Stimulated activated CD4-positive, alpha-beta T cell treated with anti-CD3 and anti-CD28 coated beads, Interleukin-15, amount 100 ng/mL, for 1 hour (primary cell): ENCODE results near the gene CORO2B.

Experiments
- DNase-seq, 2 donors: peaks; one replicate each; pipeline ENCODE4 v3.0.0-alpha.2; 2020; ENCODE audit warnings: low read depth in 1 of 2, low spot score in 1 of 2

Gene CORO2B

DNA sequence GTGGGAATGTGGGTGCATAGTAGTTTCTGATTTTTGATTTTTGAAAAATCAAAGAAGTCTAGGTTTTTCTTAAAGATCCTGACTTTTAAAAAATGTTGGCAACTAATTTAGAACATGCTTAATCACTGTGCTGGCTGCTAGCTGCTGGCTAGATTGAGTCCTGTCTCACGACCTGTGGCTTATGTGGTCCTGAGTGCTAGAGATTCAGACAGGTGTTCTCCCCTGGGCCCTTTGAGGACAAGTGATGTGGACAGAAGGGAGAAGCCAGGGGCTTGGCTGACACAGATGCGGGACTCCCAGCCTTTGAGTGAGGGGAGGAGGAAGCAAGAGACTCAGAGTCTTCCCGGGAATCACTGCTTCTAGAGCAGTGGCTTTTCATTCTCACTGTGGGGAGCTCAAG lies 47.5 kb downstream of the CORO2B start:
- DNase-seq, result no peak

DNA sequence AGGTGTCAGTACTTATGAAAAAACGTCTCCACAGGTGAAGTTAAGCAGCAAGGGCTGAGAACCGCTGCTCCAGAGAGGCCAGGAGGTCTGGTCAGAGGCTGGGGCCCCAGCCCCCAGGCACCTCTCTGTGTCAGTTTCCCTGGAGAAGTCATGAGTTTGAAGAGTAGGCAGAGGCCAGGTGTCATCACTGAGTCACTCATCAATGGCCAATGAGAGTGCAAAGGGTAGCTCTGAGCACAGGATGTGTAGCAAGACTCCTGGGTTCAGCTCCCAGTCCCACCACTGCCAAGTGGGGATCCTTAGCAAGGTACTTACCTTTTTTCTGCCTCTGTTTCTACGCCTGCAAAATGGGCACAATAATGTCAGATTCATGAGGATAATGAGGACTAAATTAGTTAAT lies 47.9 kb downstream of the CORO2B start:
- no peak for DNase-seq

DNA sequence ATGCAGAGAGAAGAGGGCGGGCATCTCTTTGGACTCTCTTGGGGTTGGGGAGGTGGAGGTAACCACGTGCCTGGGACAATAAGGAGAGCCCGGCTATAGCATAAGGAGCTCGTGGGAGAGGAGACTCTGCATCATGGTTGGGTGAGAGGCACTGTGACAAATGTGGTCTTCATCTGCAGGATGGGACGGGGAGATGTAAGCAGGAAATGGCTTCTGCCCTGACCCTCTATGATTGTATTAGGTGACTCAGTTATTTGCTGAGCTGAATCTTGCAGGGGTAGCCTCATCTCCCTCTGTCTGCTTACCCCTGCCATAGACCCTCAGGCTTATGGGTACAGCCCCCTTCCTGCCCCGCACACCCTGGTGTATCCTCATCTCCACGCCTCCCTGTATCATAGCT lies 48.7 kb downstream of the CORO2B start:
- no peak for DNase-seq

DNA sequence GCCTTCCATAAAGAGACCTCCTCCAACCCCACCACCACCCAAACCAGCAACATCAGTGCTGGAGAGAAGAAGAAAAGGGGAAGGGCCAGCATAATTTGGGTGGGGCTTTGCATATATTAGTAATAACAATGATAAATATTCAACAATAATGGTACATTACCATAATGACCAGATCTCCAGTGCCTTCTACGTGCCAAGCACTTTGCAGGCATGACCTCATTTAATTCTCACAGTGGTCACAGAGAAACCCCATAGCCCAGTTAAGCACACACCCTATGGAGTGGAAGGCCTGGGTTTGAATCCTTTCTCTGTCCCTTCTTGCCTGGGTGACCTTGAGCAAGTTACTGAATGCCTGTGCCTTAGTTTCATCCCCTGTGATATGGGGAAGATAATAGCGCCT lies 49.2 kb downstream of the CORO2B start:
- no peak for DNase-seq

DNA sequence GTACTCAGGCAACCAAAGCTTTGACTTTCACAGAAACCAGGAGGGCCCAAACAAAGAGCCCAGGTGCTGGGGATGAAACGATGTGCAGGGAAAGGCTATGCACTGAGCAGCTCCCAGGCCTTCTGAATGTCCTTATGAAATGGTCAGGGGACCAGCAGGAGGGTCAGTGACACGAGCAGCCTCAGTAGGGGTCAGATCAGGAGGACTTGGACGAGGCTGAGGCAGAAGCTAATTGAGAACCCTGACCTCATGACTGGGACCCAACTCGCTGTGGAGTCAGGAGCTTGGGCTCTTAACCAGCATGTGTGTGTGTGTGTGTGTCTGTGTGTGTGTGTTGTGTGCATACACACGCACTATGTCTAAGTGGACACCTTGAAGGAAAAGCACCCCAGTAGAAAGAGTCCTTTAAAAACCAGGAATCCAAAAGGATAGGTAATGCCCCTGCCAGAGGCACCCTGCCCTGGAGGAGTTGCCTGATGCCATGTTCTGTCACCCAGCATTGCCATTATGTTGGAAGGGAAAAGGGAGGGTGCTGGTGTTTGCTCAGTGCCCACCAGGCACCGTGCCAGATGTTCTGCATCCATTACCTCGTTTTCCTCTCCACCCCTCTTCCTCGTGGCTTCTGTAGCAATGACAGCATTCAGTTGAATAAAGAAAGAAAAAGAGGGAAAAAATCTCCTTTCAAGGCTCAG lies 50.9 kb downstream of the CORO2B start:
- no peak for DNase-seq

DNA sequence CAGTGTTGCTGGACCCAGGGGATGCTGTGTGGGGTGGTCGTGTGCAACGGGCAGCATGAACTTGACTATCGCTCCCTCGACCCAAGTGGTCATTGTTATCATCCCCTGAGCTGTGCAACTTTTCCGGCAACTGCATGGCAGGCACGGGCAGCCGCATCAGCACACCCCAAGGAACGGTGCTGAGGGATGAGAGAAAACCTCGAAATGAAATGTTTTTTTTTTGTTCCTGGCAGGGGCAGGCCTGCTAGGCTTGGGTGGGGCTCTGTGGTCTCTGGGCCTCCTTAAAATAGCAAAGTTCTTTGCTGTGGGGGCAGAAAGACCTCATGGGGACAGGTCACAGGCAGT lies 51.4 kb downstream of the CORO2B start:
- no peak for DNase-seq

DNA sequence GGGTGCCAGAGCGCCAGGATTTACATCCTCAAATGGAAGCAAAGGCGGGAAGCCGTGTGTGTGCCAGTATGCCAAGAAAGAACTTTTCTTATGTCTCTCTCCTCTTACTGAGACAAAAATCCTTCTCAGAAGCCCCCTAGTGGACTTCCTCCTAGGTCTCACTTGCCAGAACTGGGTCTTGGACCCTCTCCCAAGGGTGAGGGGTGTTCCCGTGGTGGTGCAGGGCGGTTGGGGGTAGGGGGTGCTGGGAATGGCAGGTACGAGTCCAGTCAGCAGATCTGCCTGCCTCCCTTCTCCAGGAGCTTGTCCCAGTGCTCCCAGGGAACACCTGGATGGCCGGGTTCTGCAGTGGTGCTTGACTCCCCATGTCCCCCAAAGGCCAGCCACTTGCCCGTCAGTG lies 52.0 kb downstream of the CORO2B start:
- DNase-seq, result no peak

DNA sequence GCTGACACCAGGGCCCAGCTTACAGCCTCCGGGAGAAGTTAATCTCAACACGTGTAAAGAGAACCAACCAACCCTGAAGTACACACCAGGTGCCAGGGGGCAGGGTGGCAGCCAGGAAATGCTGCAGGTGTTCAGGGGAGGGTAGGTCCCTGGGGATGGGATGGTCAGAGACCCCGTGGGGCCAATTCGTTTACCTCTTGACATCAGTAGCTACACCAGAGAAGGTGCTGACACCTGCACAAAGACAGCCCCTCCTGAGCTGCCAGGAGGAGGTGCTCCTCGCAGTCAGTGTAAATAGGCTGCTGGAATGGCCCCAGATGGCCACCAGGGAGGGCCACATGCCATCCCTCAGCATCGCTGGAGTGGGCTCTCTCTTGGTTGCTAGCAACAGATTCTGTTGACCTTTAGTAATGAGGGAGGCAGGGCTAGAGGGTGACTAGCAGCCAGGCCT lies 52.8 kb downstream of the CORO2B start:
- no peak for DNase-seq

DNA sequence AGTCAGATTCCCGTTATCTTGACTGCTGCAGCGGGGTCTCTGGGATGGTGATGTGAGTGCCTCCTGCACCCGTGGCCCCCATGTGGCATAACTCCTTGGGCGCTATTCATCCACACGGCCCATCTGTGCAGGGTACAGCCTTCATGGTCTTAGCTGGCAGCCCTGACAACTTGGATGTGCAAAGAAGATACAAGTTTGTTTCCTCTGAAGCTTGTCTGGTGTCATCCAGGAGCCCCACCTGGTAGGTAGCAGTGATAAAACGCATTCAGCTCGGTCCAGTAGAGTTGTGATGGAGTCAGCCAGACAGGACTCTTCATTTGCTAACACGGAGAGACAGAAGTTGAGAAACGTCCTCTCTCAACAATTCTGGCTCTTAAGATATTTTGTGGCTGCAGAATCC lies 53.3 kb downstream of the CORO2B start:
- no peak for DNase-seq

DNA sequence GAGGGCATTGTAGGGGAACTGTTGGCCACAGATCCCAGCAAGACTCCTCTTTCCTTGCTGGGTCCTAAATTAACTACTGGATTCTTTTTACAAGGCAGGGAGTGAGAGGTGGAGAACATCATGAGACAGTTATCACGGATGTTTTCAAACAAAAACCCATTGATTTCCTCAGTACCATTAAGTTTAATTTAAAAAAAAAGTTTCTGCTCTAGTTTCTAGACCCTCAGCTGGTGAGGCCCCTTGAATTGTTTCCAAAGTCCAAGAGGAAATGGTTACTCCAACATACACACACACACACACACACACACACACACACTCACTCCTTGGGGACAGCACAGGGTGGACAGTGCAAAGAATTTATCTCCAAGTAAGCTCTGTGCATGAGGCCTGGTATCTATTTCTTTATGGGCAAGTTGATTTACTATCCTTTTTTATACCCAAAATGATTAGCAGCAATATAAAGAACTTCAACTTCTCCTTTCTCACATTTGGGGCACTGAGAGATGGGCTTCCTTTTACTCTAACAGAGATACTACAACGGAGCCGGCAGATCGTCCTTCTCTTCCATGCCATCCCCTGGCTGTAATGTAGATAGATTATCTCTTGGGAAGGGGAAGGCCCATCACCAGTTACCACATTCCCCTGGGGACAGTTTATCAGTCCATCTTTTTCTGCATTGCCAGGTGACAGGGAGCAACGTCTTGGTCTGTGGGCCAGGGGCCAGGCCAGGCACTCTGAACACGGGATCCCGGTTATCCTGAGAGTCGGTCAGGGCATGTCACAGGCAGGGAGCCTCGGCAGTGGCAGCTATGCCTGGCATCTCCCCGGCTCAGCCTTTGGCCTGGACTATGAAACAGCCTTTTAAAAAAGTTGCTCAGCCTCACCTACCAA lies 54.7 kb downstream of the CORO2B start:
- DNase-seq, result no peak

DNA sequence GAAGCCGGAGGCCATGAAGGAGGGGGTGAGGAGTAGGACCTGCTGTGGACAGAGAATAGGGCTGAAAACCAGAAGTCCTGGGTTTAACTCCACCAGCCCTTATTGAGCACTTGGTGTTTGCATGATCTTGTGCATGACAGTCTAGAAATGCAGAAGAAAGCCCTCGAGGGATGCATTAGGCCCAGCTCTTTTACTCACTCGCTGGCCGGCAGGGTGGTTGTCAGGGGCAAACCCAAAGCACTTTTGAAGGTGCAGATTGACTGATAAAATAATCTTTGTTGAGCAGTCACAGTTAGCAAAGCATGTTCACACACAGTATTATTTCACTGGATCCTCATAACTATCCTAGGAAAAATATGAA lies 55.3 kb downstream of the CORO2B start:
- DNase-seq, result no peak

DNA sequence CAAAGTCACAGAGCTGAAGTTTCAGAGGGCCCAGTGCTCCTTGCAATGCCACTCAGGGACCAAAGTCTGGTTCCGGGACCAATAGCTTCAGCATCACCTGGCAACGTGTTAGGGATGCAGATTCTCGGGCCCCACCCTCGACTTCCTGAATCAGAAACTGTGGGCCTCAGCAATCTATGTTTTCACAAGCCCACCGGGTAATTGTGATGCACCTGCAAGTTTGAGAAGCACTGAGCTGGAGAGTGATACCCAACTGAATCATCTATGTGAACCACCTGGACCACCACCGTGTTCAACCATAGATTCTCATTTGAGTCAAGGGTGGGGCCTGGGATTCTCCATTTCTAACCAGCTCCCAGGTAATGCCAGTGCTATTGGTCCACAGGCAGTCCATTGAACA lies 55.7 kb downstream of the CORO2B start:
- no peak for DNase-seq

DNA sequence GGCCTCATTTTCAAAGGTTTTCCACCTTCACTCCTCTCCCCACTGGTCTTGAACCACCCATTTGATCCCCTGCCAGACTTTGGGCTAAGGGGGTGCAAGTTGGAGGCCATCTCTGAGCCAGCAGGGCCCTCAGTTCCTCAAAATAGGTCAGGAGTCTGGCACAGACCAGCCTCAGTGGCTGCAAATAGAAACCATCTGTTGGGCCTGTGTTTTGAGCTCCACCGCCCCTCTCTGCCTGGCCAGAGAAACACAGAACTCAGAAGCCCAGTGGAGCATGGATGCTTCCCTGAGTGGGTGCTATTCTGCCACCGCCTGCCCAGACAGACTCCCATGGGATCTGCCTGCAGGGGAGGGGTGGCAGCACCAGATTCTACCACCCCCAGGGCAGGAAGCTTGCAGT lies 56.3 kb downstream of the CORO2B start:
- no peak for DNase-seq

DNA sequence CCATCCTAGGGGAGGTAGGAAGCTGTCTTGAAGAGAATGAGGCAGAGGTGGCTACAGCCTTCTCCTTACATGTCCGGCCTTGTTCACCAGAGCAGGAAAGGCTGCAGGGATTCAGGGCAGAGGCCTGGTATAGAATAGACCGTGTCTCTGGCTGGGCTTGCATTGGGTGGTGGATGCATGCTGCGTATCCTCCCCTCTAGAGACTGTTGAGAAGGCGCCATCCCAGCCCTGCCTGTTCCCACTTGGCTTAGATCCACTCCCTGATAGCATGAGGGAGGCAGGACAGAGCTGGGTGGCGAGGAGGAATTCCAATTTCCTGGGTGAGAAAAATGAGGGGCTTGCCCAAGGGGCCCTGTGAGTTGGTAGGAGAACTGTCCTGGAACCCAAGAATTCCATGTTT lies 57.5 kb downstream of the CORO2B start:
- DNase-seq, result no peak

DNA sequence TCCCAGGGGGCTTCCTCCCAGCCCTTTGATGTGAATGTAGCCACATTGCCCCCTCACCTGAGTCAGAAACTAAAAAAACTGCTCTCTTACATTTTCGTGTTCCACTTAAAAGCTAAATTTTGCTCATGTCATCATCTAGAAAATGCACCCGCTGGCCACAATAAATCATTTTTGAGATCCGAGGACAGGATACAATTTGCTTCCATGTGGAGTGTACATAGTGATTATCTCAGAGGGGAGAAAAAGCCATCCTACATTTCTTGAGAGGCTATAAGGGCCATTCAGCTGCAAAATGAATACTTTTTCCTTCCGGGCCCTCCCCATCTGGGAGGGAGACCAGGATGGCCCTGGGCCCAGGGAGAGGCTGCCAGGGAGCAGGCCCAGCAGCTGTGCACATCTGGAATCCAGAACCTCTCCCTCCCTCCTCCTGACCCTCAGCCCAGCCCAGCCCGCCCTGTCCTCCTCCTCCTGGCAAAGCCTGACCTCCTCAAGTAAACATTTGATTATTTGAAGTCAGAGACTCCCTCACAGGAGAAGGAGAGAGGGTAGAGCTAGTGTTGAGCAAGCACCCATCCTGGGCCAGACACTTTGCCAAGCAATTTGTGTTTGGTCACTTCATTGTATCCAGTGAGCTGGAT lies 59.1 kb downstream of the CORO2B start:
- no peak for DNase-seq

DNA sequence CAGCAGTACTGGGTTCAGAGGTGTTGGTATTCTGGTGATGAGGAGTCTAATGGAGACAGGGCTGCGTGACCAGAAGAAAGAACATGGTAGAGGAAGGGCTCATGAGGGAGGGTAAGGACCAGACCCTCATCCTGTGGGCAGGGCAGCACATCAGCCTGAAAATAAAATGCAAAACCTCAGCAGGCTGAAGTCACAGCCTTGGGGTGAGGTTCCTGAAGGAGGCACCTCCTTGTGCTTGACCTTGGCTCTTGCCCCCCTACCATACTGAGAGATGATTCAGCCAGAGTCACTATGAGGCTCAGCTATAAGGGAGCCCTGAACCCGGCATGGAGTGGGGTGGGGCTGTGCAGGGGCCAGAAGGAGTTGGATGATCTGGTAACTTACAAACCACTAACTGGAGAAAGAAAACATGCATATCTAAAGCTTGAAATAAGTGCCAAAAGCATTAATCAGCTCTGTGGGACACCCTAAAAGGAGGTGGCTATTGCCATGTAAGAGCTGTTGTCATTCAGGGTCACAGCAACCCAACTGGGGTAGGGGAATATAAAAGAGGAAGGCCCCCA lies 60.2 kb downstream of the CORO2B start:
- no peak for DNase-seq

DNA sequence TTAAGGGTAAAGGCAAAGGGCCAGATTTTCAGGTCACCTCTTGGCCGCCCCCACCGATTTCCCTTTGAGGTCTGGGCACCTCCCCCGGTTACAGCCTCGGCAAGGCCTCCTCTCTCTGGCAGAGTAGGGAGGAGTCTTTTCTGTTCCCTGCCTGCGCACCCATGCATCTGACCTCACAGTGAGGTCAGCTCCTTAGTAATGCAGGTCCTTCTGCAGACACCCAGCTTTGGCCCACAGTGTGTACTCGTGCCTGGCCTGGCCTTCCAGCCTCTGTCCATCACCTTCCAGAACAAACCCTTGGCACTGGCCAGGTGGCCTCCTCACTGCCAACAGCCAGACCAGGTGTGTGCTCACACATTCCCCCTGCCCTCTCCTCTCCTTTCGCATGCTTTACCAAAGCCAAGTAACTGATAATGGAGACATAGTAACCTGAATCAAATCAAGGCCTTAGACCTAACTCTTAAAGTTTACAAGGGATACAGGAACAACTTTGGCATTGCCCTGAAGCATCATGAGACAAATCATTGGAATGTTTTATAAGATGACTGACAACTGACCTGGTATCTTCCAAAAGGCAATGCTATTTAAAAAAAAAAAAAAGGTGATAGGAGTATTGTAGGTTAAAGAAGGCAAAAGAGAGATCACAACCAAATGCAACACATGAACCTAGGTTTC lies 61.3 kb downstream of the CORO2B start:
- no peak for DNase-seq

DNA sequence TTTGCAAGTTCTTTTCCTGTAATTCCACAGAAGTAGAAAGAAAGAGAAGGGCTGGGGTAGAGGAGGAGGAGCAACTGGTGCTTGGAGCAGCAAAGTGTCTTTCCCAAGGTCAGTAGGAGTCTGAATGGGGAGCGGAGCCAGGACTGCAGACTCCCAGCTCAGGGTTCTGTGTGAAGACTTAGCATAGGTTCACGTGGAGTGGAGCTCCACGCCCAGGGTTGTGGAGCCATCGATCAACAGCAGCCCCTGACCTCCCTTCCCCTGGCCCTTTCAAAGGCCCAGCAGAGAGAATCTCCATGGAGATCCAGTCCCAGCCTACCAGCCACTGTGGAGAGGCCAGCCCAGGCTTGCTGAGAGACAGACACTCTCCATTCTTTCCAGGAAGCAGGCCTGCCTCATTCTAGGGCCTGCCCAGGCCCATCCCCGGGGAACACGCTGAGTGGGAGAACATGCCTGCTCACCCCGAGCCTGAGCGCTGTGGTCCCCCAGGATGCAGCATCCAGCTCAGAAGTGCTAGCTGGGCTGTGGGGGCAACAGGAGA lies 62.1 kb downstream of the CORO2B start:
- no peak for DNase-seq

DNA sequence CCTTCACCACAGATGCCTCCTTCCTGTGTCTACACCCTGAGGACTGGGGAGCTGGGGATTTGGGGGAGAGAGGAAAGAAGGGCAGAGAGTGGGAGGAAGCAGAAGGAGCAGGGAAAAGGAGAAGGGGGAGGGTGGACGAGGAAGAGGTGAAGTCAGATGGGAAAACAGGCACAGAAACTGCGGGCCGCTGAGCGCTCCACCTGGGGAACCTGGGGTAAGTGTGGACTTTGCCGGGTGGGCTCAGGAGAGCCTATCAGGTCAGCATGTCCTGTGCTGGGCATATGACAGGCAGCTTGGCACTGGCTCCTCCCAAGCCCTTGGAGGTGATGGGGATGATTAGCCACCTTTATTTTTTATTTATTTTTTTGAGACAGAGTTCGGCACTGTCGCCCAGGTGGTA lies 62.6 kb downstream of the CORO2B start:
- no peak for DNase-seq

DNA sequence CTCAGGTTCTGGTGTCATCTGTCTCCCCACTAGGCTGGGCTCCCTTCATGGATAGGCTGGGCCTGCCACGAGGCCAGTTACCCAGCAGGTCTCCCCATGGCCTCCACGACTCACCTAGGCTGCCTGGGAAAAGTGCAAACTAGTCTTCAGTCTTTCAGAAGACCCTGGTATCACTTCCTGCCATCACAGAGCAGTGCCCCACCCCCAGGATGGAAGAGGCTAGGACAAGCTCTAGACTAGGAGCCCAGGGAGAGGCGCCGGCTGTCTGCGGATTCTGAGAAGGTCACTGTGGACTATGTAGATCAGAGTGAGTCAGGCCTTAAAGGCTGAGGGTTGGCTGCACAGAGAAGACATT lies 63.7 kb downstream of the CORO2B start:
- no peak for DNase-seq

DNA sequence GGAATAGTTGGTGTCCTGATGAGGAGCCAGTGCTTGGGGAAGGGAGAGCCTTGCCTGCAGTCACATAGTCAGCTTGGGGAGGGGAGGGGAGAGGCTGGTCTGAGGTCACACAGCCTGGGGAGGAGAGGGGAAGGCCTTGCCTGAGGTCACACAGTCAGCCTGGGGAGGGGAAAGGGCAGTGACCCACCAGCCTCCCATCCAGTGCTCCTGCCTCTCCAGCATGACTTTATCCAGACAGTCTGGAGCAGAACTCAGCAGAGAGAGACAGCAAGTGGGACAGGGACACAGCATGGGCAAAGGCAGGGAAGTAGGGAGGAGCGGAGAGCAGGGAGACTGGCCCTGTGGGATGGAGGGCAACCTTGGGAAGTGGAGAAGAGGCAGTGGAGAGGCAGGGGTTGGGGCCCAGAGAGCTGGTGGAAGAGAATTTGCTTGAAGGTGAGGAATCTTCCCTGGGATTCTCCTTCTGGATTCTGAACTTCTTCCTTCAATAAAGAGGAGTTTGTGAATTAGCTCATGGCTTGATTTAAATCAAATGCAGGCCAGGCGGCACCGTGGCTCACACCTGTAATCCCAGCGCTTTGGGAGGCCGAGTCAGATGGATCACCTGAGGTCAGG lies 64.5 kb downstream of the CORO2B start:
- DNase-seq, result no peak
